NCI-H345 treated with DMSO at 0.1 percent for 48 hours (cell line): Measurements from ENCODE around the gene CACNA1G.
A peak's percentile ranks its signal among the peaks of the same experiment; 100 is the strongest.

Experiments
- DNase-seq: peaks from one replicate; lab custom pipeline; 2025; ENCODE audit not compliant: unreplicated experiment; lab: John Stamatoyannopoulos, UW

CACNA1G gene

DNA sequence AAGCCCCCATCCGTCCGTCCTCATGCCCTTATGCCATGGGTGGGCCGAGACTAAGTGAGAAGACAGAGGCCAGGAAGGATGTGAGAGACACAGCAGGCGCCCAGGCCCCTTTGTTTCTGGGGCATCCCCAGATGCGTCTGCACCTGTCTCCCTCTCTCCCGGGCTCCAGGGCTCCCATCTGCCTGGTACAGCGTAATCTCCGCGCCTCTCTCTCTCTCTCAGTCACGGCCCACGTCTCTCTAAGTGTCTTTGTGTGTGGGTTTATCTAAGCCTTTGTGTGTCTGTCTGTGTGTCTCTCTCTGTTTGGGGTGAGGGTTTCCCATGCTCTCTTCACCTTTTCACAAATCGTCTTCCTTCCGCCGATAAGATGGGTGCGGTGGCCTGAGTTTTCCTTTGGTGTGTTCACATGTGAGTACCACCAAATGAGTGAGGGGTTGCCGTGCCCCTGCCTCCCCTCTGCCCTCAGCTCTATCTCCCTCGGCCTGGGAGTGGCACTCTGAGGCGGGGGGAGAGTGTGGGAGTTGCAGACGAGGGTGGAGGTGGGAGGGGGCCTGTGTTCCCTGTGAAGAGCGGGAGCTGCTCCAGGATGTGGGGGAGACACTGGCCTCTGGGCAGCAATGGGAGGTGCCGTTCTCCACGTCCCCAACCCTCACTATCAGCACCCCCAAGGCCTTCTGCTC is 48.3 kb downstream of the CACNA1G start:
- peak; percentile 74 for DNase-seq

DNA sequence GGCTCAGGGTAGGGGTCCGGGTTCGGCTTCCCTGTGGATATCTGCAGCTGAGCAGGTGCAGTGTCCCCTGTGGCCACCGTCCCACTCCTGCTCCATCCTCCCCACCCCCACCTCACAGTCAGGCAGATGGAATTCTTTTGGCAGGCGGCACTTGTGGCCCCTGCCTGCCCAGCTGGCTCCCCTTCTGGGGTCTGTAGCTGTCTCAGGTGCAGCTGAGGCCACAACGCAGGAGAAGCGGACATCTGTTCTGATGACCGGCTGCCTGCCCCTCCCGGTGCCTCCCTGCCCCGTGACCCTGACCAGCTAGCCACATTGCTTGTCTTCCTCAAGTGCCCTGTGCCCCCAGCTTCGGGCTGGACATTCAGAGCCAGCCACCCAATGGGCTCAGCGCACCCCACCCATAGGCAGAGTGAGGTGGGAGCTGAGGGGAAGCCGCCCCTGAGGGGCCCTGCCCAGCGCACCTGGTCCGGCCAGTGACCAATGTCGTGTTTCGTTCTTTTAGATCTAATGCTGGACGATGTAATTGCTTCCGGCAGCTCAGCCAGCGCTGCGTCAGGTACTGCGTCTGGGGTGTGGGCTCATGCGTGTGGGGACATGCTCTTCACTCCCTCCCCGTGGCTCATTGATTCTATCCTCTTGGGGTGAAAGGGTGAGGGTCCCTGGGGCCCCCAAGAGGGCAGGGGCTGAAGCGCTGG is 49.0 kb downstream of the CACNA1G start:
- DNase-seq = no peak

GRCh38 chr17:50611634-50612033 is 51.1 kb downstream of the CACNA1G start:
- DNase-seq = no peak

- DNase-seq = no peak
Observed at GRCh38 chr17:50612281-50612680, 51.8 kb downstream of the CACNA1G start.

DNA sequence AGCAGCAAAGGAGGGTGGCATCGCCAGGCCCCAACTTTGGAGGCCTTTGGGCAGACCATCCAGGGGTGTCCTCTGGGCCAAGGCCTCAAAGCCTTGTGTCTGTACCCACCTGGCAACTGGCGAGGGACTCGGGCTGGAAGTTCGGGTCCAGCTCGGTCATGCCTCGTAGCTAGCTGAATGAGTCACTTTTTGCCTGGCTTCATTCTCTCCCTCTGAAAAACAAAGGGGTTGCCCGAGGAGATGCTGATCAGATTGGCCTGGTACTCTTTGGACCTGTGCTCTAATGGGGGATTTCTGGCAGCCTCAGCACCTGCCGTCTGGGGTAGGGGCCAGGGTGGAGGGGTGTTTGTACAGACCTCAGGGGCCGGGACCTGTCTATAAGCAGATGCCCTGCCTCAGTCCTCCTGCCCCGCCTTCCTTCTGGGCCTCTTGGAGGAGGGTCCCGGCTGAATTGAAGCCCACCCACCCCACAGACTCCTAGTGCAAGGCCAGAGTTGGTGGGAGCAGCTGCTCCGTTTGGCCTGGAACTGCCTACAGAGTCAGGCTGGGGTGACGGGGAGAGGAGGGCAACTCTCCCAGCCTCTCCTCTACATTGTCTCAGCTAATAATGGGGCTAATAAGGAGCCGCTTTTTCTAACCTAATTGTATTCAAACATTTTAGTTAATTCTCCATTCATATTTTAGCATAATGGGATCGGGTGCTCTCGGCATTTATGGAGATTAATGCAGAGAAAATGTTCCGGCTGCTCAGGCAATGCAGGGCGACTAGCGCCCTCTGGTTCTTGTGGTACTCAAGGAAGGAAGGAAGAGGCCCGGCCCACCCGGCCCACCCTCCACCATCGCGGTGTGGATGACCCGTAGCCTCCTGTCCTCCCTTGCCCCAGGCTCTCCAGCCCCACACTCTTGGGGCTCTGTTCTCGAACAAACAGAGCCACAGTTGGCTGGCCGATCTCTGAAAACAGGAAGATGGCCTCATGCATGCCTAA is 52.8 kb downstream of the CACNA1G start:
- DNase-seq = no peak

GRCh38 chr17:50614471-50615051 is 54.0 kb downstream of the CACNA1G start:
- no peak for DNase-seq

DNA sequence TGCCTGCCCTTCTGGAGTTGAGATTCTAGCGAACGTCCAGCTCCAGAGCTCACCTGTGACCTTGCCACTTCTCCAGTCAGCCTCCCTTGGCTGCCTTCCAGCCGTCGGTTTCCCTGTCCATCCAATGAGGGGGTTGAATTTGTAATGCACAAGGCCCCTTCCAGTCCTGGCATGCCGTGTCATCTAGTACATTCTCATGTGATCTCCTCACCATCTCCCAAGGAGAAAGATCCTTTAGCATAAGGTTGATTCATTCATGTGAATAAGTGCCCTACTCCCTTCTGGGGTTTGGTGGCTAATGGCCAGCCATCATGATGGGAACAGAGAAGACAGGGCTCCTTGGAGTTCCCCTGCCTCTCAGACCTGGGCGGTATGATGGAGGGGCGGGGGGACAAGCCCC is 55.3 kb downstream of the CACNA1G start:
- DNase-seq = no peak

DNA sequence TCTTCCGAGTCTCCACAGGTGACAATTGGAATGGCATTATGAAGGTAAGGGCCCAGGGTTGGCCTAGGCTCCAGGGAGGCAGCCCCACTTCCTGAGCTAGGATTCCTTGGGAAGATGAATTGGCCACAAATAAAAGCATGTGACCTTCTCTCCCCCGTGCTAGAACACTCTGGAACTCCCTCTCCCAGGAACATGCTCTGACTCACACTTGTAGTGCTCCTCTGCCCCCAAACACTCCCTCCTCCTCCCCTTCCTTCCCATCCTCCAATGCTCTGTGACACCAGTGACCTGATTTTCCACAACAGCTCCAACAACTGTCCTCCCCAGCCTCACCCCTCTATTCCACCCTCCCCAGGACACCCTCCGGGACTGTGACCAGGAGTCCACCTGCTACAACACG is 57.8 kb downstream of the CACNA1G start:
- DNase-seq = no peak

GRCh38 chr17:50618941-50619340 is 58.4 kb downstream of the CACNA1G start:
- no peak for DNase-seq

DNA sequence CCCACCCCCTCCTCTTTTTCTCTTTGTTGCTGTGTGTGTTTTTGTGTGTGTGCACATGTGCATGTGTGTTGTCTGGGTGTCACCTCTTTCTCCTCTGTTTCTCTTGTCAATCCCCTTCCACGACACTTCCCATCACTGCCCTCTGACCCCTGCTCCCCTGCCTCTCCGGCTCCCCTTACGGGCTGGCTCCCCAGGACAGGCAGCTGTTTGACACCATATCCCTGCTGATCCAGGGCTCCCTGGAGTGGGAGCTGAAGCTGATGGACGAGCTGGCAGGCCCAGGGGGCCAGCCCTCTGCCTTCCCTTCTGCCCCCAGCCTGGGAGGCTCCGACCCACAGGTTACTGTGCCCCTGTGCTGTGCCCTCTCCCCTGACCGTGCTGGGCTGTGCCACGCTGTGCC is 59.0 kb downstream of the CACNA1G start:
- DNase-seq = no peak

- DNase-seq = no peak
Observed at GRCh38 chr17:50620237-50620636, 59.7 kb downstream of the CACNA1G start.

- peak; percentile 60 for DNase-seq
Observed at GRCh38 chr17:50620858-50621257, 60.3 kb downstream of the CACNA1G start.

DNA sequence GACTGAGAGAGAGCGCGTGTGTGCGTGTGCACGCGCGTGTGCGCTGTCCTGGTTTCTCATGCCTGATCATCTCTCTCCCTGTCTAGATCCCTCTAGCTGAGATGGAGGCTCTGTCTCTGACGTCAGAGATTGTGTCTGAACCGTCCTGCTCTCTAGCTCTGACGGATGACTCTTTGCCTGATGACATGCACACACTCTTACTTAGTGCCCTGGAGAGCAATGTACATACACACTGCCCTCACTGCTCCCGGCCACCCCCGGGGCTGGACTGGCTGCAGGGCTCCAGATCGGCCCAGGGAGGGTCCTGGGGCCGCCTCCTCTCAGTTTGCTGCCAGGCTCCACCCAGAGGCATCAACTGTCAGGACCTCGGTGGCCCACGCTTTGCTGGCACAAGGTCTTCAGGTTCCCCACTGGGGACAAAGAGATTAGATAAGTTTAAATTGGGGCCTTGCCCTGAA is 61.1 kb downstream of the CACNA1G start:
- DNase-seq = peak; percentile 63

DNA sequence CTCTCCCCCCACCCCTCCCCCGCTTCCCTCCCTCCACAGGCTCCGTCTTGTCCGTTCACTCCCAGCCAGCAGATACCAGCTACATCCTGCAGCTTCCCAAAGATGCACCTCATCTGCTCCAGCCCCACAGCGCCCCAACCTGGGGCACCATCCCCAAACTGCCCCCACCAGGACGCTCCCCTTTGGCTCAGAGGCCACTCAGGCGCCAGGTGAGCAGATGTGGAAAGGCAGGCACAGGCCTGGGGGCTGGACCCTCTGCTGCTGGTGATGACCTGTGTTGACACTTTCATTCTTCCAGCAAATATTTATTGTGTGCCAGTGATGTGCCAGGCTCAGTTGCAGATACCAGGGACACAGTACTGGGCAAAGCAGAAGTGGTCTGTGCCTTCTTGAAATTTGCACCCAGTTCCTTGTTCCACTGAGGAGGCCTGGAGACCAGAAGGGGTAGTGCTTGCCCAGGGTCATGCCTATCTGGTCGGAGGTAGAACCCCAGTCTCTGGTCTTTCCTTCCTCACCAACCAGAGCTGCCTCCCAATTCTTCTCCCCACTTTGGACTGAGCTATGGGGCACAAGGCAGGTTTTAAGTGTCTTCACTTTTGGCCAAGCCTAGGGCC is 63.9 kb downstream of the CACNA1G start:
- DNase-seq = no peak

DNA sequence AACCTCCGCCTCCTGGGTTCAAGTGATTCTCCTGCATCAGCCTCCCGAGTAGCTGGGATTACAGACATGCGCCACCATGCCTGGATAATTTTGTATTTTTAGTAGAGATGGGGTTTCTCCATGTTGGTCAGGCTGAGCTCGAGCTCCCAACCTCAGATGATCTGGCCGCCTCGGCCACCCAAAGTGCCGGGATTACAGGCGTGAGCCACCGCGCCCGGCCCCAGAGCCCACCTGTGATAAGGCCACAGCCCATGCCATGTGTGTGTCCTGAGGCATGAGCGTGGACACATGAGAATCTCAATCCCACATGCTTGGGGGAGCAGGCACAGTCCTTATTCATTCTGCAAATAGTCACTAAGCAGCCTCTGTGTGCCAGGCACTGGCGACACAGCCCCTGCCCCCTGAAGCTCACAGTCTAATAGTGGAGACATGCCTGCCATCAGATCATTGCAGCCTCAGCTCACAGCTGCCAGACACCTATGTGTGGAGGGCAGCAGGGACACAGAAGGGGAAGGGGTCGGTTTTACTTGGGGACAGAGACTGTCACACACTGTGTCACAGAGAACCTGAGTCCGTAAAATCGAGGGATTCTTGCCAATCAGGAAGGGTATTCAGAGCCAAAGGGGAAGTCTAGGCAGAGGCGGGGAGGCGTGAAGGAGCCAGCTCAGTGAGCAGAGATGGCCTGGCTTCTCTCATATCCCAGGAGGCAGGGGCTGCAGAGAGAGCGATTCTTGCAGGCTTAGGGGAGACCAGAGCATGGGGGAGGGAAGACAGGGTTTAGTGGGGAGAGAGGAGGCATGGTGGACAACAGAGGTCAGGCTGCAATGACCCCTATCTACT is 64.7 kb downstream of the CACNA1G start:
- no peak for DNase-seq

GRCh38 chr17:50626037-50626574 is 65.6 kb downstream of the CACNA1G start:
- peak; percentile 50 for DNase-seq

- no peak for DNase-seq
Observed at GRCh38 chr17:50627036-50627781, 66.7 kb downstream of the CACNA1G start.

DNA sequence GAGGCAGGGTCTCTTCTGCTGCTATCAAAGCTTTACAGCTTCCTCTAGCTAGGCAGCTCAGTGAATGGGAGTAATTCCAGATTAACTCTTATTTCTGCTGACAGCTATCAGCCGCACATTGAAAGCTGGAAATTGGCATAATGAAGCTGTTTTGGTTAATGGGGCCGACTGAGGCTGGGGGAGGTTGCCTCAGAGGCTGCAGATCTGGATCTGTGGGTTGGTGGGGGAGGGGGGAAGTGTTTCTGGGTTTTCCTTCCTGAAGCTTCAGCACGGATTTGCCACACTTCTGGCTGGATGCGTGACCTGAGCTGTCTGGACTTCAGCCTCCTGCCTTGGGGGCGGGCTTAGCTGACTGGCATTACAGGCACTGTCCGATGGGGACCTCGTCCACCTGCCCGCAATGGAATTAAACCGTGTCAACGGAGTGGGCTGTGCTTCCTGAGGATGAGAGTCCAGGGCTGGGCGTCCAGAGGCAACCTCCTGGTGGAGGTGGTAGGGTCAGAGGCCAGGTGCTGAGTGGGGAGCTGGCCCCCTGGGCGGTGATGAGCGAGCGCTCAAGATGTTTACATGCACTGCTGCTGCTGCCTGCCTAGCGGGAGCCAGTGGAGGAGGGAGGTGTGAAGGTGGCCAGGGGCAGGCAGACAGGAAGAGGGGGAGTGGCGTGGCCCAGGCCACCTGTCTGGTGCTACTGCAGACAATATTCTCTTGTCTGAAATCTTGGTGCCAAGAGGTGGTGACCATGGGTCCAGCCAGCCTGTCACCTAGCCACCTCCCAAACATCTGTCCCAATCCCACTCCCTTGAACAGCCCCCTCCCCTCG is 67.5 kb downstream of the CACNA1G start:
- DNase-seq = no peak
